ENCODE measurements around the gene PNPLA5. TPM values are rescaled to one million over a fixed set of nuclear protein-coding genes. Genes with fewer than 3 reads are reported as not detected.

PNPLA5 gene
- total and polyA plus RNA-seq, 2 of the 13 experiments (the other 11 are each of a cell fraction or from before 2014, with no cell fraction given) = not detected

- TF ChIP-seq KIAA2018 (CRISPR knock-in tag; IDR thresholded peaks at IDR 0.05; ENCODE audit: borderline replicate concordance) (no peak), ZNF317 (CRISPR knock-in tag; IDR thresholded peaks at IDR 0.05) (no peak), ZMYM3 (CRISPR knock-in tag; IDR thresholded peaks at IDR 0.05) (no peak), ZSCAN29 (CRISPR knock-in tag; conservative IDR thresholded peaks at IDR 0.05) (no peak)
- TF ChIP-seq, protein P1, sequence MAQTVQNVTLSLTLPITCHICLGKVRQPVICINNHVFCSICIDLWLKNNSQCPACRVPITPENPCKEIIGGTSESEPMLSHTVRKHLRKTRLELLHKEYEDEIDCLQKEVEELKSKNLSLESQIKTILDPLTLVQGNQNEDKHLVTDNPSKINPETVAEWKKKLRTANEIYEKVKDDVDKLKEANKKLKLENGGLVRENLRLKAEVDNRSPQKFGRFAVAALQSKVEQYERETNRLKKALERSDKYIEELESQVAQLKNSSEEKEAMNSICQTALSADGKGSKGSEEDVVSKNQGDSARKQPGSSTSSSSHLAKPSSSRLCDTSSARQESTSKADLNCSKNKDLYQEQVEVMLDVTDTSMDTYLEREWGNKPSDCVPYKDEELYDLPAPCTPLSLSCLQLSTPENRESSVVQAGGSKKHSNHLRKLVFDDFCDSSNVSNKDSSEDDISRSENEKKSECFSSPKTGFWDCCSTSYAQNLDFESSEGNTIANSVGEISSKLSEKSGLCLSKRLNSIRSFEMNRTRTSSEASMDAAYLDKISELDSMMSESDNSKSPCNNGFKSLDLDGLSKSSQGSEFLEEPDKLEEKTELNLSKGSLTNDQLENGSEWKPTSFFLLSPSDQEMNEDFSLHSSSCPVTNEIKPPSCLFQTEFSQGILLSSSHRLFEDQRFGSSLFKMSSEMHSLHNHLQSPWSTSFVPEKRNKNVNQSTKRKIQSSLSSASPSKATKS (CRISPR knock-in tag; IDR thresholded peaks at IDR 0.05) = no peak
These were observed 4.4 kb downstream of the PNPLA5 start (continued) for GRCh38 chr22:43887391-43887790.

All from HepG2 (cell line).